A673 (cell line): ENCODE data around the gene FNDC10. TPM values are rescaled to one million over a fixed set of nuclear protein-coding genes. Genes with fewer than 3 reads are reported as not detected.

Source experiments
- BruUV-seq: library from RNA; stranded (reverse); fragments of 400-500 nt; replicated peaks from 2 replicates; lab custom pipeline; 2021; lab: Mats Ljungman, UMichigan
- CTCF ChIA-PET: fragments of 300-600 bp; sonication (Branson Sonifier 250); formaldehyde crosslinking; loops from one replicate; lab custom pipeline; 2022; ENCODE audit warnings: antibody characterized with exemption; lab: Charles Lee
- POLR2A ChIA-PET: fragments of 300-600 bp; sonication (Branson Sonifier 250); formaldehyde crosslinking; loops from one replicate; lab custom pipeline; 2022; ENCODE audit warnings: antibody characterized with exemption; ENCODE audit not compliant: low non-redundant PET; lab: Charles Lee
- DNase-seq: peaks from one replicate; pipeline ENCODE4 v3.0.0-alpha.2; 2015; ENCODE audit warnings: low spot score
- H3K27ac ChIP-seq: fragments of 200-600 bp; sonication (generic); 2 replicates; pipeline ENCODE4 v1.5.1; 2016; ENCODE audit warnings: mixed run types, low read depth, mild to moderate bottlenecking, mixed read lengths, antibody characterized with exemption, low read length; ENCODE audit not compliant: poor library complexity, severe bottlenecking
- H3K27me3 ChIP-seq: fragments of 200-600 bp; sonication (generic); replicated peaks from 2 replicates; pipeline ENCODE4 v1.6.1; 2017; ENCODE audit warnings: mixed run types, low read depth, mild to moderate bottlenecking, mixed read lengths, antibody characterized with exemption, low read length; ENCODE audit not compliant: insufficient read depth, poor library complexity
- H3K36me3 ChIP-seq: fragments of 200-600 bp; sonication (generic); 2 replicates; pipeline ENCODE4 v1.6.1; 2016; ENCODE audit warnings: mixed run types, mild to moderate bottlenecking, mixed read lengths, antibody characterized with exemption, low read length; ENCODE audit not compliant: insufficient read depth, poor library complexity, severe bottlenecking
- H3K4me1 ChIP-seq: fragments of 200-600 bp; sonication (generic); 2 replicates; pipeline ENCODE4 v1.6.1; 2017; ENCODE audit warnings: mixed run types, mild to moderate bottlenecking, mixed read lengths, antibody characterized with exemption, low read length; ENCODE audit not compliant: insufficient read depth, poor library complexity, severe bottlenecking
- H3K4me3 ChIP-seq: fragments of 200-600 bp; sonication (generic); 2 replicates; pipeline ENCODE4 v1.5.1; 2016; ENCODE audit warnings: low read depth, mixed run types, mild to moderate bottlenecking, mixed read lengths, low read length; ENCODE audit not compliant: poor library complexity, severe bottlenecking
- H3K9me3 ChIP-seq: fragments of 200-600 bp; sonication (generic); 2 replicates; pipeline ENCODE4 v1.6.1; 2016; ENCODE audit warnings: mixed run types, low read depth, mild to moderate bottlenecking, mixed read lengths, antibody characterized with exemption, low read length; ENCODE audit not compliant: poor library complexity, severe bottlenecking
- CTCF ChIP-seq: fragments of 300-800, 200-600 bp; sonication (generic); conservative IDR thresholded peaks from 2 replicates; pipeline ENCODE4 v1.5.1; 2017; ENCODE audit warnings: low read depth, mild to moderate bottlenecking, antibody characterized with exemption, low read length, moderate library complexity, mixed read lengths
- EZH2 ChIP-seq: fragments of 200-600 bp; sonication (generic); IDR thresholded peaks from 2 replicates; pipeline ENCODE4 v1.6.1; 2017; ENCODE audit warnings: borderline replicate concordance, low read depth, mild to moderate bottlenecking, mixed read lengths, antibody characterized with exemption, low read length; ENCODE audit not compliant: poor library complexity, severe bottlenecking
- intact Hi-C: fragments of 100-400 bp; cut with micrococcal nuclease; formaldehyde crosslinking; loops from one replicate; pipeline ENCODE4 v1.10.0; 2022; ENCODE audit not compliant: unreplicated experiment
- total RNA-seq: library from RNA; stranded (reverse); gene quantifications from 2 replicates; pipeline ENCODE4 v1.2.3, GENCODE V29; 2021

The FNDC10 gene
- total RNA-seq, 1 experiment from 2014 or later: 1.7 TPM

GRCh38 chr1:1617516-1617915, 17.6 kb upstream of the FNDC10 start:
- no peaks in the 10 kb centered on the region for H3K36me3 ChIP-seq
- TF ChIP-seq CTCF (no peak), EZH2 (no peak)
- H3K27me3 ChIP-seq: no peaks in the 10 kb centered on the region
- H3K4me1 ChIP-seq: peaks cover 7% of the 10 kb centered on the region
- no peaks in the 10 kb centered on the region for H3K9me3 ChIP-seq
- TSS peak; percentile 51 for BruUV-seq
- DNase-seq: no peak
- ChIA-PET CTCF (no interaction called here), POLR2A (no interaction called here)
- intact Hi-C loops: no loop called here
- H3K27ac ChIP-seq: no peak overlapping the region
- no peak overlapping the region for H3K4me3 ChIP-seq

- Histone ChIP-seq H3K4me3 (peak overlapping the region; percentile 90), H3K36me3 (no peaks in the 10 kb centered on the region), H3K9me3 (no peaks in the 10 kb centered on the region), H3K4me1 (peaks cover 7% of the 10 kb centered on the region), H3K27ac (peak overlapping the region; percentile 100), H3K27me3 (no peaks in the 10 kb centered on the region)
- POLR2A ChIA-PET: no interaction called here
- intact Hi-C loops: no loop called here
- DNase-seq: no peak
- TF ChIP-seq CTCF (no peak), EZH2 (no peak)
- BruUV-seq: no TSS peak
- CTCF ChIA-PET: no interaction called here
These were observed 16.9 kb upstream of the FNDC10 start for GRCh38 chr1:1616838-1617237.

GRCh38 chr1:1616045-1616790, 16.3 kb upstream of the FNDC10 start:
- DNase-seq: no peak
- no peaks in the 10 kb centered on the region for H3K36me3 ChIP-seq
- no peaks in the 10 kb centered on the region for H3K27me3 ChIP-seq
- H3K4me1 ChIP-seq: peaks cover 7% of the 10 kb centered on the region
- H3K27ac ChIP-seq: peak overlapping the region; percentile 100
- TF ChIP-seq CTCF: no peak
- TF ChIP-seq EZH2: no peak
- ChIA-PET POLR2A (interaction anchor here (0.6 kb wide), 1 partner anchor 15 kb away, joined by 4 read pairs; no protein-coding TSS in a partner anchor), CTCF (no interaction called here)
- no TSS peak for BruUV-seq
- H3K9me3 ChIP-seq: no peaks in the 10 kb centered on the region
- intact Hi-C loops: no loop called here
- H3K4me3 ChIP-seq: peak overlapping the region; percentile 90
